ENCODE data around the gene PCNX2.

Gene PCNX2

GRCh38 chr1:233256789-233257188 is 38.7 kb downstream of the PCNX2 start:
- DNase-seq: no peak

GRCh38 chr1:233256191-233256590 is 39.3 kb downstream of the PCNX2 start:
- no peak for DNase-seq

- no peak for DNase-seq
Measured at GRCh38 chr1:233255145-233255544, 40.4 kb downstream of the PCNX2 start.

- peak; percentile 50 for DNase-seq
Measured at GRCh38 chr1:233253832-233254331, 41.6 kb downstream of the PCNX2 start.

GRCh38 chr1:233253231-233253831 is 42.2 kb downstream of the PCNX2 start:
- DNase-seq: no peak

GRCh38 chr1:233252441-233252840 is 43.1 kb downstream of the PCNX2 start:
- DNase-seq: no peak

- no peak for DNase-seq
Measured at GRCh38 chr1:233251201-233251720, 44.3 kb downstream of the PCNX2 start.

GRCh38 chr1:233248014-233248413 is 47.5 kb downstream of the PCNX2 start:
- DNase-seq: no peak

- no peak for DNase-seq
Measured at GRCh38 chr1:233246965-233247364, 48.6 kb downstream of the PCNX2 start.

- no peak for DNase-seq
Measured at GRCh38 chr1:233245191-233245765, 50.2 kb downstream of the PCNX2 start.

- peak; percentile 60 for DNase-seq
Measured at GRCh38 chr1:233244183-233244582, 51.3 kb downstream of the PCNX2 start.

GRCh38 chr1:233242827-233243483 is 52.6 kb downstream of the PCNX2 start:
- DNase-seq: no peak

- no peak for DNase-seq
Measured at GRCh38 chr1:233241759-233242158, 53.8 kb downstream of the PCNX2 start.

GRCh38 chr1:233240829-233241682 is 54.5 kb downstream of the PCNX2 start:
- DNase-seq: peak; percentile 58

GRCh38 chr1:233240371-233240770 is 55.2 kb downstream of the PCNX2 start:
- DNase-seq: peak; percentile 70

GRCh38 chr1:233238884-233239431 is 56.6 kb downstream of the PCNX2 start:
- DNase-seq: no peak

GRCh38 chr1:233237647-233238046 is 57.9 kb downstream of the PCNX2 start:
- no peak for DNase-seq

GRCh38 chr1:233233508-233234040 is 62.0 kb downstream of the PCNX2 start:
- no peak for DNase-seq

- peak; percentile 47 for DNase-seq
Measured at GRCh38 chr1:233230011-233230410, 65.5 kb downstream of the PCNX2 start.

- DNase-seq: peak; percentile 46
Measured at GRCh38 chr1:233229288-233229687, 66.2 kb downstream of the PCNX2 start.

GRCh38 chr1:233227930-233228465 is 67.5 kb downstream of the PCNX2 start:
- no peak for DNase-seq

- no peak for DNase-seq
Measured at GRCh38 chr1:233224311-233224710, 71.2 kb downstream of the PCNX2 start.
